Right kidney (tissue), 1 donor: ENCODE data around the gene ZNRF3.
"Not testable (repeated sequence)": the region's sequence is repeated elsewhere in the genome, so short reads cannot be mapped to it uniquely, and the experiment has no call there.

ENCODE experiments used
- DNase-seq: peaks from one replicate; pipeline ENCODE4 v3.0.0-alpha.2; 2016

ZNRF3 gene

GRCh38 chr22:29039148-29039547 is 155.8 kb downstream of the ZNRF3 start:
- no peak for DNase-seq

GRCh38 chr22:29039684-29040083 is 156.3 kb downstream of the ZNRF3 start:
- not testable (repeated sequence) for DNase-seq

- DNase-seq, result peak; percentile 55
Observed at GRCh38 chr22:29040385-29041275, 157.3 kb downstream of the ZNRF3 start.

GRCh38 chr22:29041408-29041807 is 158.0 kb downstream of the ZNRF3 start:
- DNase-seq, result no peak

- DNase-seq, result no peak
Observed at GRCh38 chr22:29043906-29044575, 160.7 kb downstream of the ZNRF3 start.

GRCh38 chr22:29044657-29045176 is 161.3 kb downstream of the ZNRF3 start:
- no peak for DNase-seq

GRCh38 chr22:29048822-29049654 is 165.7 kb downstream of the ZNRF3 start:
- no peak for DNase-seq

GRCh38 chr22:29049655-29050263 is 166.4 kb downstream of the ZNRF3 start:
- DNase-seq, result peak; percentile 54

GRCh38 chr22:29050457-29050856 is 167.1 kb downstream of the ZNRF3 start:
- DNase-seq, result no peak

- no peak for DNase-seq
Observed at GRCh38 chr22:29053048-29053702, 169.8 kb downstream of the ZNRF3 start.

- DNase-seq, result no peak
Observed at GRCh38 chr22:29054251-29054767, 170.9 kb downstream of the ZNRF3 start.

- no peak for DNase-seq
Observed at GRCh38 chr22:29055192-29055830, 171.9 kb downstream of the ZNRF3 start.

- DNase-seq, result no peak
Observed at GRCh38 chr22:29056472-29056871, 173.1 kb downstream of the ZNRF3 start.

- no peak for DNase-seq
Observed at GRCh38 chr22:29060251-29060869, 177.0 kb downstream of the ZNRF3 start.

GRCh38 chr22:29060931-29061330 is 177.6 kb downstream of the ZNRF3 start:
- no peak for DNase-seq

GRCh38 chr22:29061773-29062172 is 178.4 kb downstream of the ZNRF3 start, which contains the start of gene C22orf31:
Gene C22orf31 (minus strand): TSS chr22:29061831. CDS start chr22:29061792, 39 bp downstream.
- DNase-seq, result no peak

GRCh38 chr22:29062286-29062821 is 179.0 kb downstream of the ZNRF3 start:
- no peak for DNase-seq

- DNase-seq, result no peak
Observed at GRCh38 chr22:29065468-29066190, 182.3 kb downstream of the ZNRF3 start.

GRCh38 chr22:29069463-29069862 is 186.1 kb downstream of the ZNRF3 start:
- no peak for DNase-seq
